SK-N-SH (cell line): ENCODE measurements around the gene DSCAML1. TPM values are rescaled to one million over a fixed set of nuclear protein-coding genes. Genes with fewer than 3 reads are reported as not detected.

Source experiments
- CTCF ChIA-PET: fragments of 300-600, 350-600 bp; formaldehyde crosslinking; extraction: SDS; loops from one replicate; lab custom pipeline; 2021; lab: Yijun Ruan, JAX
- POLR2A ChIA-PET: fragments of 350-600 bp; sonication (Branson Sonifier 250); formaldehyde crosslinking; extraction: SDS; loops from one replicate; lab custom pipeline; 2020; ENCODE audit warnings: antibody characterized with exemption, inconsistent platforms; lab: Yijun Ruan, JAX
- DNase-seq: peaks from one replicate; pipeline ENCODE4 v3.0.0; 2012
- H2AFZ ChIP-seq: fragments of 200-600 bp; sonication (generic); 2 replicates; pipeline ENCODE4 v1.8.1; 2016; ENCODE audit warnings: antibody characterized with exemption, mild to moderate bottlenecking, low read depth
- H3F3A ChIP-seq: fragments of 200-600 bp; sonication (generic); replicated peaks from 2 replicates; pipeline ENCODE3; 2016; ENCODE audit warnings: antibody characterized with exemption, mild to moderate bottlenecking; ENCODE audit not compliant: insufficient read depth
- H3K27ac ChIP-seq, 2 experiments: fragments of 200-500 bp in 1 of 2; fragments of 200-600 bp in 1 of 2; sonication (Bioruptor generic) in 1 of 2; sonication (generic), shearing (Covaris generic) in 1 of 2; 2 replicates each; pipeline versions ENCODE4 v1.5.1 to v1.6.1; 2014 to 2016; ENCODE audit warnings: low read depth in 2 of 2, inconsistent platforms in 1 of 2, low read length in 1 of 2, mild to moderate bottlenecking in 1 of 2, mixed read lengths in 1 of 2
- H3K27me3 ChIP-seq: fragments of 200-600 bp; sonication (generic), shearing (Covaris generic); 2 replicates; pipeline ENCODE4 v1.6.1; 2016; ENCODE audit warnings: mixed run types; ENCODE audit not compliant: insufficient read depth
- H3K36me3 ChIP-seq, 2 experiments: fragments of 200-500 bp in 1 of 2; fragments of 200-600 bp in 1 of 2; sonication (Bioruptor generic) in 1 of 2; sonication (generic) in 1 of 2; replicated peaks in 1 of 2; 2 replicates each; pipeline versions ENCODE3 to v1.5.1; 2014 to 2016; ENCODE audit warnings: low read length in 1 of 2, mild to moderate bottlenecking in 1 of 2; ENCODE audit not compliant: insufficient read depth in 2 of 2, control insufficient read depth in 1 of 2
- H3K4me1 ChIP-seq, 2 experiments: fragments of 200-500 bp in 1 of 2; fragments of 200-600 bp in 1 of 2; sonication (Bioruptor generic) in 1 of 2; sonication (generic), shearing (Covaris generic) in 1 of 2; 2 replicates each; pipeline versions ENCODE4 v1.5.1 to v1.6.1; 2014 to 2016; ENCODE audit warnings: low read depth in 1 of 2, low read length in 1 of 2, mixed run types in 1 of 2; ENCODE audit not compliant: insufficient read depth in 2 of 2, control insufficient read depth in 1 of 2
- H3K4me2 ChIP-seq: fragments of 200-600 bp; sonication (generic), shearing (Covaris generic); 2 replicates; pipeline ENCODE4 v1.6.1; 2017; ENCODE audit warnings: mixed run types
- H3K4me3 ChIP-seq, 2 experiments: fragments of 200-500 bp in 1 of 2; fragments of 200-600 bp in 1 of 2; sonication (Bioruptor generic) in 1 of 2; sonication (generic), shearing (Covaris generic) in 1 of 2; 2 replicates each; pipeline versions ENCODE4 v1.5.1 to v1.8.1; 2014 to 2016; ENCODE audit warnings: low read depth in 2 of 2, inconsistent platforms in 1 of 2, low read length in 1 of 2, mild to moderate bottlenecking in 1 of 2, mixed read lengths in 1 of 2, moderate library complexity in 1 of 2
- H3K79me2 ChIP-seq: fragments of 200-600 bp; sonication (generic); 2 replicates; pipeline ENCODE4 v1.8.1; 2017; ENCODE audit warnings: mild to moderate bottlenecking; ENCODE audit not compliant: insufficient read depth
- H3K9ac ChIP-seq: fragments of 200-600 bp; sonication (generic); 2 replicates; pipeline ENCODE4 v1.6.1; 2017; ENCODE audit warnings: mixed run types
- H3K9me2 ChIP-seq: fragments of 200-600 bp; sonication (generic); 2 replicates; pipeline ENCODE4 v1.6.1; 2017; ENCODE audit warnings: mixed run types
- H3K9me3 ChIP-seq: fragments of 200-600 bp; sonication (generic); 2 replicates; pipeline ENCODE4 v1.6.1; 2017; ENCODE audit warnings: mixed run types, mild to moderate bottlenecking, moderate library complexity
- H4K20me1 ChIP-seq: fragments of 200-600 bp; sonication (generic); 2 replicates; pipeline ENCODE4 v1.6.1; 2017; ENCODE audit warnings: mild to moderate bottlenecking, mixed run types; ENCODE audit not compliant: insufficient read depth
- CHD2 ChIP-seq: fragments of 150-350 bp; IDR thresholded peaks from 2 replicates; pipeline ENCODE4 v1.6.1; 2018; ENCODE audit warnings: low read length; ENCODE audit not compliant: partially characterized antibody
- FOXJ3 ChIP-seq: sonication (generic); formaldehyde crosslinking; IDR thresholded peaks from 2 replicates; pipeline ENCODE4 v1.5.1; 2020; ENCODE audit warnings: mild to moderate bottlenecking, missing genetic modification reagents
- GABPA ChIP-seq: IDR thresholded peaks from 2 replicates; pipeline ENCODE4 v1.4.0; 2012; ENCODE audit warnings: low read depth, mild to moderate bottlenecking
- JUND ChIP-seq: IDR thresholded peaks from 2 replicates; pipeline ENCODE4 v1.4.0; 2012
- MEF2A ChIP-seq: IDR thresholded peaks from 2 replicates; pipeline ENCODE4 v1.4.0; 2012; ENCODE audit warnings: low read depth, borderline replicate concordance
- NFIC ChIP-seq: IDR thresholded peaks from 2 replicates; pipeline ENCODE4 v1.4.0; 2012; ENCODE audit warnings: borderline replicate concordance
- POLR2AphosphoS5 ChIP-seq: IDR thresholded peaks from 2 replicates; pipeline ENCODE4 v1.6.1; 2012; ENCODE audit warnings: low read depth, low read length
- RAD21 ChIP-seq: IDR thresholded peaks from 2 replicates; pipeline ENCODE4 v1.6.1; 2012; ENCODE audit warnings: mild to moderate bottlenecking, low read length
- RXRA ChIP-seq: IDR thresholded peaks from 2 replicates; pipeline ENCODE4 v1.4.0; 2012; ENCODE audit warnings: low read depth, mild to moderate bottlenecking, borderline replicate concordance
- SMC3 ChIP-seq: IDR thresholded peaks from 2 replicates; pipeline ENCODE4 v1.6.1; 2012; ENCODE audit warnings: low read depth, low read length, improper control_type of control experiment
- TCF12 ChIP-seq: IDR thresholded peaks from 2 replicates; pipeline ENCODE4 v1.4.0; 2012
- TEAD4 ChIP-seq: IDR thresholded peaks from 2 replicates; pipeline ENCODE4 v1.4.0; 2012; ENCODE audit warnings: mild to moderate bottlenecking, borderline replicate concordance; ENCODE audit not compliant: insufficient read depth
- WGBS: methylation state at CpG from one replicate; pipeline ENCODE4 v1.1.6; 2017; ENCODE audit warnings: low lambda C conversion rate; 5-methylcytosine and 5-hydroxymethylcytosine counted together
- polyA plus RNA-seq, 3 experiments: library from polyadenylated mRNA; depleted of rRNA; stranded (reverse); fragments of >200 nt; gene quantifications; 2 replicates each; pipeline ENCODE4 v1.2.3, GENCODE V29; 2012
- TF ChIP-seq, protein P1 (sequence below): IDR thresholded peaks from 2 replicates; pipeline ENCODE4 v1.6.1; 2012; ENCODE audit warnings: mild to moderate bottlenecking, low read depth, low read length, moderate library complexity
- TF ChIP-seq, protein P2 (sequence below): IDR thresholded peaks from 2 replicates; pipeline ENCODE4 v1.4.0; 2012; ENCODE audit warnings: low read depth, borderline replicate concordance
- TF ChIP-seq, protein P3 (sequence below): IDR thresholded peaks from 2 replicates; pipeline ENCODE4; 2012

Gene DSCAML1
- polyA plus RNA-seq, 1 of the 3 experiments (the other 2 are of a cell fraction), result not detected

DNA sequence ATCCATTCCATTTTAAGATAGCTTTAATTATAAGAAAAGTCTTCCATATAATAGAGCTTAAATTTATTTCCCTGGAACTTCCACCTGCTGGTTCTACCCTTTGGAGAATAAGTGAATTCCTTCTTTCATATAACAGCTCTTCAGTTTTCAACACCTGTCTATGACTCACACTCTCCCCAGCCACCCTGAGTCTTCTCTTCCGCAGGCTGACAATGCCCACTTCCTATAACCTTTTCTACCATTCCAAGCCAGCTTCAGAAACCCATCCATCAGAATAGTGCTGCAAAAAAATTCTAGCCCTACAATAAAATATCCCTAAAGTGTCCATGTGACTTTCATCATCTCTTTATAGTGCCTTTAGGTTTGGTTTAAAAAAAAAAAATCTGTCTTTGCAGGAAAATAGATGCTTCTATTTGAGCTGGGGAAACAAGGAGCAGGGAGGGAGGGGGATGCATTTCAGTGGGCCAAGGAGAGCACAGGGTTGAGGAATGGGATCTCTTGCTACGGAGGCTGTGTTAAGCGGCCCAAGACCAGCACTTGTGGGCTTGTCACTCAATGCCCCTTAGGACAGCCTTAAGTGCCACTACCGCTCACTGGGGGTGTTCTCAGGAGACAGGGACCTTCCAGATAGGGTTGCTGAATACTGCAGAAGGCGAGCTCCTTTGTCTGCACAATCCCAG, 178.6 kb downstream of the DSCAML1 start:
- Histone ChIP-seq H3K9ac (no peak overlapping the region), H3K79me2 (no peaks in the 10 kb centered on the region), H3K4me1 (peaks cover 0 to 8% of the 10 kb centered on the region in 2 experiments; a peak in 1 of 4 replicates), H3K4me2 (no peak overlapping the region), H4K20me1 (no peaks in the 10 kb centered on the region), H3K9me2 (no peaks in the 10 kb centered on the region), H3K27ac (no peak overlapping the region; a peak in 1 of 4 replicates), H3F3A (no peaks in the 10 kb centered on the region), H3K9me3 (peaks cover 4% of the 10 kb centered on the region; the same call in 1 of the 2 replicates), H3K27me3 (no peaks in the 10 kb centered on the region), H3K4me3 (no peak overlapping the region), H2AFZ (no peak overlapping the region), H3K36me3 (no peaks in the 10 kb centered on the region)
- ChIA-PET POLR2A (no interaction called here), CTCF (interaction anchor here (1.1 to 2.0 kb wide), 7 partner anchors 10 to 192 kb away, joined by 3 to 13 read pairs (median 5); no protein-coding TSS in a partner anchor)
- no peak for TF ChIP-seq FOXJ3 (CRISPR knock-in tag)
- no peak for TF ChIP-seq CHD2
- TF ChIP-seq TEAD4, result no peak
- TF ChIP-seq POLR2AphosphoS5, result no peak
- no peak for TF ChIP-seq RAD21
- TF ChIP-seq RXRA, result no peak
- TF ChIP-seq, protein P1, sequence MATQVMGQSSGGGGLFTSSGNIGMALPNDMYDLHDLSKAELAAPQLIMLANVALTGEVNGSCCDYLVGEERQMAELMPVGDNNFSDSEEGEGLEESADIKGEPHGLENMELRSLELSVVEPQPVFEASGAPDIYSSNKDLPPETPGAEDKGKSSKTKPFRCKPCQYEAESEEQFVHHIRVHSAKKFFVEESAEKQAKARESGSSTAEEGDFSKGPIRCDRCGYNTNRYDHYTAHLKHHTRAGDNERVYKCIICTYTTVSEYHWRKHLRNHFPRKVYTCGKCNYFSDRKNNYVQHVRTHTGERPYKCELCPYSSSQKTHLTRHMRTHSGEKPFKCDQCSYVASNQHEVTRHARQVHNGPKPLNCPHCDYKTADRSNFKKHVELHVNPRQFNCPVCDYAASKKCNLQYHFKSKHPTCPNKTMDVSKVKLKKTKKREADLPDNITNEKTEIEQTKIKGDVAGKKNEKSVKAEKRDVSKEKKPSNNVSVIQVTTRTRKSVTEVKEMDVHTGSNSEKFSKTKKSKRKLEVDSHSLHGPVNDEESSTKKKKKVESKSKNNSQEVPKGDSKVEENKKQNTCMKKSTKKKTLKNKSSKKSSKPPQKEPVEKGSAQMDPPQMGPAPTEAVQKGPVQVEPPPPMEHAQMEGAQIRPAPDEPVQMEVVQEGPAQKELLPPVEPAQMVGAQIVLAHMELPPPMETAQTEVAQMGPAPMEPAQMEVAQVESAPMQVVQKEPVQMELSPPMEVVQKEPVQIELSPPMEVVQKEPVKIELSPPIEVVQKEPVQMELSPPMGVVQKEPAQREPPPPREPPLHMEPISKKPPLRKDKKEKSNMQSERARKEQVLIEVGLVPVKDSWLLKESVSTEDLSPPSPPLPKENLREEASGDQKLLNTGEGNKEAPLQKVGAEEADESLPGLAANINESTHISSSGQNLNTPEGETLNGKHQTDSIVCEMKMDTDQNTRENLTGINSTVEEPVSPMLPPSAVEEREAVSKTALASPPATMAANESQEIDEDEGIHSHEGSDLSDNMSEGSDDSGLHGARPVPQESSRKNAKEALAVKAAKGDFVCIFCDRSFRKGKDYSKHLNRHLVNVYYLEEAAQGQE, result no peak
- no peak for TF ChIP-seq JUND
- no peak for TF ChIP-seq GABPA
- TF ChIP-seq, protein P2, sequence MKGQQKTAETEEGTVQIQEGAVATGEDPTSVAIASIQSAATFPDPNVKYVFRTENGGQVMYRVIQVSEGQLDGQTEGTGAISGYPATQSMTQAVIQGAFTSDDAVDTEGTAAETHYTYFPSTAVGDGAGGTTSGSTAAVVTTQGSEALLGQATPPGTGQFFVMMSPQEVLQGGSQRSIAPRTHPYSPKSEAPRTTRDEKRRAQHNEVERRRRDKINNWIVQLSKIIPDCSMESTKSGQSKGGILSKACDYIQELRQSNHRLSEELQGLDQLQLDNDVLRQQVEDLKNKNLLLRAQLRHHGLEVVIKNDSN, result no peak
- TF ChIP-seq TCF12, result no peak
- TF ChIP-seq, protein P3, sequence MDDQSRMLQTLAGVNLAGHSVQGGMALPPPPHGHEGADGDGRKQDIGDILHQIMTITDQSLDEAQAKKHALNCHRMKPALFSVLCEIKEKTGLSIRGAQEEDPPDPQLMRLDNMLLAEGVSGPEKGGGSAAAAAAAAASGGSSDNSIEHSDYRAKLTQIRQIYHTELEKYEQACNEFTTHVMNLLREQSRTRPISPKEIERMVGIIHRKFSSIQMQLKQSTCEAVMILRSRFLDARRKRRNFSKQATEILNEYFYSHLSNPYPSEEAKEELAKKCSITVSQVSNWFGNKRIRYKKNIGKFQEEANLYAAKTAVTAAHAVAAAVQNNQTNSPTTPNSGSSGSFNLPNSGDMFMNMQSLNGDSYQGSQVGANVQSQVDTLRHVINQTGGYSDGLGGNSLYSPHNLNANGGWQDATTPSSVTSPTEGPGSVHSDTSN, result no peak
- TF ChIP-seq NFIC, result no peak
- TF ChIP-seq SMC3, result no peak
- no peak for TF ChIP-seq MEF2A
- WGBS, result 42% methylated on average over 3 of the region's 5 CpGs
- no peak for DNase-seq
